GM18520 (cell line): ENCODE measurements around the gene NTN1.
"Not testable (repeated sequence)": the region's sequence is repeated elsewhere in the genome, so short reads cannot be mapped to it uniquely, and the experiment has no call there.

Experiments
- ATAC-seq: cut with Tn5 transposase; IDR thresholded peaks from one replicate; pipeline ENCODE4 v1.9.1; 2021; ENCODE audit not compliant: unreplicated experiment

NTN1 gene

GRCh38 chr17:9021158-9021991 is at the start of gene NTN1:
Gene NTN1 (plus strand): TSS chr17:9021510. CDS start chr17:9022374, 864 bp downstream.
- ATAC-seq, result peak; percentile 40

- ATAC-seq, result no peak
Measured at GRCh38 chr17:8975091-8975725, 46.1 kb upstream of the NTN1 start.

GRCh38 chr17:8976638-8977037 is 44.7 kb upstream of the NTN1 start:
- ATAC-seq, result no peak

- no peak for ATAC-seq
Measured at GRCh38 chr17:8979715-8980114, 41.6 kb upstream of the NTN1 start.

- ATAC-seq, result no peak
Measured at GRCh38 chr17:8981443-8981842, 39.9 kb upstream of the NTN1 start.

GRCh38 chr17:8984225-8984624 is 37.1 kb upstream of the NTN1 start:
- ATAC-seq, result not testable (repeated sequence)

GRCh38 chr17:8985054-8985701 is 36.1 kb upstream of the NTN1 start:
- ATAC-seq, result no peak

GRCh38 chr17:8986295-8986694 is 35.0 kb upstream of the NTN1 start:
- no peak for ATAC-seq

GRCh38 chr17:8988263-8988935 is 32.9 kb upstream of the NTN1 start:
- ATAC-seq, result not testable (repeated sequence)

- ATAC-seq, result no peak
Measured at GRCh38 chr17:8991514-8992285, 29.6 kb upstream of the NTN1 start.

- no peak for ATAC-seq
Measured at GRCh38 chr17:8994319-8994718, 27.0 kb upstream of the NTN1 start.

GRCh38 chr17:8995711-8996110 is 25.6 kb upstream of the NTN1 start:
- ATAC-seq, result no peak

GRCh38 chr17:8997994-8998628 is 23.2 kb upstream of the NTN1 start:
- ATAC-seq, result no peak

GRCh38 chr17:9001559-9001958 is 19.8 kb upstream of the NTN1 start:
- no peak for ATAC-seq

GRCh38 chr17:9002227-9002605 is 19.1 kb upstream of the NTN1 start:
- ATAC-seq, result no peak

GRCh38 chr17:9002606-9003354 is 18.5 kb upstream of the NTN1 start:
- ATAC-seq, result no peak

GRCh38 chr17:9003355-9004131 is 17.8 kb upstream of the NTN1 start:
- ATAC-seq, result no peak

GRCh38 chr17:9004132-9004960 is 17.0 kb upstream of the NTN1 start:
- no peak for ATAC-seq
